PC-9 (cell line): ENCODE data around the gene GBP4.

Source experiments
- EZH2 ChIP-seq: fragments of 200-600 bp; sonication (generic); IDR thresholded peaks from 2 replicates; pipeline ENCODE4 v1.8.0; 2017; ENCODE audit warnings: antibody characterized with exemption, low read depth
- TF ChIP-seq, protein P1 (sequence below): fragments of 200-600 bp; sonication (generic); conservative IDR thresholded peaks from 2 replicates; pipeline ENCODE4 v1.6.1; 2017; ENCODE audit warnings: mixed run types, antibody characterized with exemption, mild to moderate bottlenecking, moderate library complexity

DNA sequence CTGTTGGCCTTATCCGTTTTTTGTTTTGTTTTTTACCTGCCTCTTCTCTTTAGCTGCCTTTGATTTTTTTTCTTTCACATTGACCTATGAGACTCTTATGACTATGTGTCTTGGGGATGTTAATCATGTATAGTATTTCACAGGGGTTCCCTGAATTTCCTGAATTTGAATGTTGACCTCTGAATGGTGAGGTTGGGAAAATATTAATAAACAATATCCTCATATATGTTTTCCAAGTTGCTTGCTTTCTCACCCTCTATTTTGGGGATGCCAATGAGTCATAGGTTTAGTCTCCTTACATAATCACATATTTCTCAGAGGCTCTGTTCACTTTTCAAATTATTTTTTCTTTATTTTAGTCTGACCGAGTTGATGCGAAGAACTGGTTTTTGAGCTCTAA is 44.3 kb upstream of the GBP4 start:
- TF ChIP-seq, protein P1, sequence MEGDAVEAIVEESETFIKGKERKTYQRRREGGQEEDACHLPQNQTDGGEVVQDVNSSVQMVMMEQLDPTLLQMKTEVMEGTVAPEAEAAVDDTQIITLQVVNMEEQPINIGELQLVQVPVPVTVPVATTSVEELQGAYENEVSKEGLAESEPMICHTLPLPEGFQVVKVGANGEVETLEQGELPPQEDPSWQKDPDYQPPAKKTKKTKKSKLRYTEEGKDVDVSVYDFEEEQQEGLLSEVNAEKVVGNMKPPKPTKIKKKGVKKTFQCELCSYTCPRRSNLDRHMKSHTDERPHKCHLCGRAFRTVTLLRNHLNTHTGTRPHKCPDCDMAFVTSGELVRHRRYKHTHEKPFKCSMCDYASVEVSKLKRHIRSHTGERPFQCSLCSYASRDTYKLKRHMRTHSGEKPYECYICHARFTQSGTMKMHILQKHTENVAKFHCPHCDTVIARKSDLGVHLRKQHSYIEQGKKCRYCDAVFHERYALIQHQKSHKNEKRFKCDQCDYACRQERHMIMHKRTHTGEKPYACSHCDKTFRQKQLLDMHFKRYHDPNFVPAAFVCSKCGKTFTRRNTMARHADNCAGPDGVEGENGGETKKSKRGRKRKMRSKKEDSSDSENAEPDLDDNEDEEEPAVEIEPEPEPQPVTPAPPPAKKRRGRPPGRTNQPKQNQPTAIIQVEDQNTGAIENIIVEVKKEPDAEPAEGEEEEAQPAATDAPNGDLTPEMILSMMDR = no peak
- TF ChIP-seq EZH2 = no peak
